K562 (cell line): Measurements from ENCODE around the gene LRRC1. TPM values are rescaled to one million over a fixed set of nuclear protein-coding genes. Genes with fewer than 3 reads are reported as not detected.

ENCODE experiments used
- ATAC-seq: fragments of 200-7000 bp; cut with Tn5 transposase; 3 replicates; pipeline ENCODE4 v1.9.1; 2020; ENCODE audit warnings: moderate library complexity
- BruUV-seq: library from RNA; stranded (reverse); fragments of 400-500 nt; replicated peaks from 2 replicates; lab custom pipeline; 2021; lab: Mats Ljungman, UMichigan
- CTCF ChIA-PET: fragments of 300-600 bp; formaldehyde crosslinking; extraction: SDS; loops from one replicate; lab custom pipeline; 2021; ENCODE audit warnings: low intra/inter-chr PET ratio; lab: Yijun Ruan, JAX
- POLR2A ChIA-PET: fragments of 300-600, 350-650 bp; sonication (Branson Sonifier 250); formaldehyde crosslinking; extraction: SDS; loops from one replicate; lab custom pipeline; 2021; ENCODE audit warnings: antibody characterized with exemption, inconsistent platforms; lab: Yijun Ruan, JAX
- DNase-seq, 4 experiments: peaks; one replicate each; pipeline versions ENCODE4 v3.0.0 to v3.0.0-alpha.2; 2011 to 2018; ENCODE audit warnings: low spot score in 3 of 4, mixed read lengths in 3 of 4; ENCODE audit errors: extremely low read depth in 1 of 4
- FAIRE-seq: peaks from 2 replicates; lab custom pipeline; 2011; peaks lifted over from hg19 to GRCh38; lab: Jason Lieb, UNC
- H2AFZ ChIP-seq: 2 replicates; pipeline ENCODE4 v1.6.0; 2011; ENCODE audit warnings: low read depth, low read length, control low read depth, inconsistent platforms
- H3K27ac ChIP-seq: fragments of 200-600 bp; 3 replicates; pipeline ENCODE4 v1.8.0; 2011; ENCODE audit warnings: low read depth, mild to moderate bottlenecking, control low read depth, inconsistent platforms, low read length, moderate library complexity, mixed read lengths; ENCODE audit errors: extremely low read depth
- H3K27me3 ChIP-seq, 2 experiments: fragments of 300-600 bp in 1 of 2; 2 replicates in 1 of 2; 3 replicates in 1 of 2; pipeline versions ENCODE4 v1.6.0 to v1.8.0; 2011; ENCODE audit warnings: inconsistent platforms in 2 of 2, low read length in 2 of 2, mild to moderate bottlenecking in 1 of 2, mixed read lengths in 1 of 2, moderate library complexity in 1 of 2; ENCODE audit not compliant: control insufficient read depth in 2 of 2, insufficient read depth in 2 of 2
- H3K36me3 ChIP-seq: fragments of 300-600 bp; 3 replicates; pipeline ENCODE4 v1.8.0; 2011; ENCODE audit warnings: mild to moderate bottlenecking, low read length, inconsistent platforms; ENCODE audit not compliant: control insufficient read depth, insufficient read depth
- H3K4me1 ChIP-seq, 2 experiments: fragments of 200-600 bp in 1 of 2; replicated peaks in 1 of 2; 2 replicates in 1 of 2; 3 replicates in 1 of 2; pipeline versions ENCODE4 v1.5.1 to v1.8.0; 2011; ENCODE audit warnings: inconsistent platforms in 2 of 2, low read length in 2 of 2, mild to moderate bottlenecking in 1 of 2, mixed read lengths in 1 of 2, moderate library complexity in 1 of 2; ENCODE audit not compliant: control insufficient read depth in 2 of 2, insufficient read depth in 2 of 2
- H3K4me2 ChIP-seq: 2 replicates; pipeline ENCODE4 v1.6.1; 2011; ENCODE audit warnings: low read length, control low read depth, inconsistent platforms, mixed read lengths; ENCODE audit not compliant: insufficient read depth
- H3K4me3 ChIP-seq: fragments of 200-600 bp; sonication (generic), shearing (Covaris generic); 2 replicates; pipeline ENCODE4 v1.5.1; 2016; ENCODE audit warnings: control low read depth, inconsistent platforms
- H3K79me2 ChIP-seq: fragments of 200-600 bp; 3 replicates; pipeline ENCODE4 v1.8.0; 2011; ENCODE audit warnings: low read length, inconsistent platforms; ENCODE audit not compliant: control insufficient read depth, insufficient read depth
- H3K9ac ChIP-seq, 2 experiments: 2 replicates each; pipeline versions ENCODE4 v1.6.0 to v1.6.1; 2011; ENCODE audit warnings: low read depth in 2 of 2, low read length in 2 of 2, control low read depth in 1 of 2, inconsistent platforms in 1 of 2, mild to moderate bottlenecking in 1 of 2, mixed read lengths in 1 of 2; ENCODE audit not compliant: insufficient read depth in 1 of 2
- H3K9me1 ChIP-seq: one replicate; pipeline ENCODE4 v1.6.0; 2011; ENCODE audit warnings: inconsistent platforms, mild to moderate bottlenecking, low read length, moderate library complexity; ENCODE audit not compliant: control insufficient read depth, insufficient read depth
- H3K9me3 ChIP-seq: replicated peaks from 2 replicates; pipeline ENCODE4 v1.5.1; 2011; ENCODE audit warnings: low read depth, low read length, inconsistent platforms; ENCODE audit not compliant: control insufficient read depth, insufficient read depth
- H4K20me1 ChIP-seq: replicated peaks from 2 replicates; pipeline ENCODE4 v1.6.1; 2011; ENCODE audit warnings: low read length, inconsistent platforms, mixed read lengths; ENCODE audit not compliant: control insufficient read depth, insufficient read depth
- CBX8 ChIP-seq: fragments of 200-600 bp; sonication (generic); IDR thresholded peaks from 2 replicates; pipeline ENCODE4 v1.6.1; 2012; ENCODE audit warnings: borderline replicate concordance, mixed run types, low read depth, mild to moderate bottlenecking, moderate library complexity, mixed read lengths, low read length, control low read depth, inconsistent platforms; ENCODE audit not compliant: poor library complexity, severe bottlenecking; ENCODE audit errors: extremely low read depth
- CHD4 ChIP-seq: fragments of 200-600 bp; sonication (generic); IDR thresholded peaks from 3 replicates; pipeline ENCODE4 v1.6.1; 2012; ENCODE audit warnings: low read depth, mild to moderate bottlenecking, mixed read lengths, low read length, inconsistent platforms; ENCODE audit not compliant: insufficient read depth, insufficient replicate concordance, poor library complexity, severe bottlenecking
- HNRNPL ChIP-seq: fragments of 200-400 bp; formaldehyde crosslinking; IDR thresholded peaks from 2 replicates; pipeline ENCODE4 v1.6.1; 2017; ENCODE audit warnings: low read depth, mild to moderate bottlenecking, low read length
- ILK ChIP-seq: fragments of 450-650 bp; IDR thresholded peaks from 2 replicates; pipeline ENCODE4 v1.6.1; 2016; ENCODE audit warnings: missing genetic modification characterization, low read depth, mild to moderate bottlenecking, missing compliant biosample characterization, moderate library complexity, borderline replicate concordance
- JUN ChIP-seq, 2 experiments: sonication (generic) in 1 of 2; formaldehyde crosslinking in 1 of 2; IDR thresholded peaks; 2 replicates each; pipeline versions ENCODE4 v1.6.1 to v1.8.0; 2012 to 2022; ENCODE audit warnings: borderline replicate concordance in 2 of 2, mild to moderate bottlenecking in 2 of 2, improper control_type of control experiment in 1 of 2, low read depth in 1 of 2, low read length in 1 of 2, missing genetic modification reagents in 1 of 2
- MGA ChIP-seq: fragments of 450-650 bp; IDR thresholded peaks from 2 replicates; pipeline ENCODE4 v1.6.1; 2016; ENCODE audit warnings: mild to moderate bottlenecking, moderate library complexity
- PTBP1 ChIP-seq: fragments of 200-400 bp; formaldehyde crosslinking; IDR thresholded peaks from 2 replicates; pipeline ENCODE4 v1.6.1; 2017; ENCODE audit warnings: low read depth, low read length
- ZKSCAN3 ChIP-seq: fragments of 250-450 bp; sonication (Bioruptor Pico); IDR thresholded peaks from 2 replicates; pipeline ENCODE4 v1.4.0; 2020
- ZNF133 ChIP-seq: fragments of 250-450 bp; sonication (Bioruptor Pico); IDR thresholded peaks from 2 replicates; pipeline ENCODE4 v1.4.0; 2020; ENCODE audit warnings: mild to moderate bottlenecking
- WGBS: fragments of 100-300 bp; shearing (Covaris generic); methylation state at CpG from one replicate; pipeline ENCODE4 v1.1.6; 2016; ENCODE audit warnings: low coverage, mixed read lengths; ENCODE audit not compliant: insufficient coverage; ENCODE audit errors: missing lambda C conversion rate; 5-methylcytosine and 5-hydroxymethylcytosine counted together
- in situ Hi-C: fragments of 300-500 bp; cut with MboI; formaldehyde crosslinking; loops from 4 replicates; pipeline ENCODE4 v1.15.0; 2018; ENCODE audit warnings: inconsistent platforms, mixed read lengths
- intact Hi-C: fragments of 100-400 bp; cut with micrococcal nuclease; formaldehyde crosslinking; loops from 2 replicates; pipeline ENCODE4 v1.14.2; 2022
- polyA plus RNA-seq, 8 experiments: library from polyadenylated mRNA; depleted of rRNA in 4 of 8; stranded (reverse) in 5 of 8; unstranded in 3 of 8; fragments of >200 nt; fragmentation: Nextera tagmentation in 2 of 8; fragmentation: Illumina TruSeq in 1 of 8; extraction: Ambion mirVana in 2 of 8; extraction: Trizol in 1 of 8; gene quantifications; 2 replicates each; pipeline versions ENCODE4 v1.2.1 to v1.2.3, GENCODE V29; 2011 to 2014; ENCODE audit warnings: inconsistent platforms in 1 of 8, missing spikeins in 1 of 8
- total RNA-seq, 7 experiments: library from RNA; depleted of rRNA in 6 of 7; stranded (reverse); fragments of >200 nt in 6 of 7; fragmentation: Illumina TruSeq in 2 of 7; extraction: Trizol in 2 of 7; gene quantifications; 2 replicates each; pipeline versions ENCODE4 v1.2.1 to v1.2.3, GENCODE V29; 2011 to 2021; ENCODE audit warnings: low replicate concordance in 1 of 7

LRRC1 gene
- total and polyA plus RNA-seq, 9 of the 15 experiments (the other 6 are each of a cell fraction or from before 2014, with no cell fraction given): not detected

GRCh38 chr6:53918854-53919510 lies 124.2 kb downstream of the LRRC1 start:
- H3K27ac ChIP-seq: no peak overlapping the region
- 0% methylated on average over 3 of the region's 3 CpGs for WGBS
- H3K9me3 ChIP-seq: no peaks in the 10 kb centered on the region
- H3K36me3 ChIP-seq: no peaks in the 10 kb centered on the region
- BruUV-seq: no TSS peak
- ATAC-seq: no peak
- no peak for FAIRE-seq
- no peak overlapping the region for H3K9ac ChIP-seq
- H3K4me1 ChIP-seq: no peaks in the 10 kb centered on the region
- DNase-seq: no peak
- in situ Hi-C loops (no loop called here), intact Hi-C loops (no loop called here)
- H2AFZ ChIP-seq: no peak overlapping the region
- no peaks in the 10 kb centered on the region for H4K20me1 ChIP-seq
- H3K27me3 ChIP-seq: no peaks in the 10 kb centered on the region
- no peaks in the 10 kb centered on the region for H3K79me2 ChIP-seq
- no peak overlapping the region for H3K4me2 ChIP-seq
- ChIA-PET CTCF (no interaction called here), POLR2A (no interaction called here)
- no peak for TF ChIP-seq ILK (tag)
- TF ChIP-seq JUN (IDR thresholded peaks at IDR 0.05; ENCODE audit: borderline replicate concordance, low read depth, low read length): no peak
- TF ChIP-seq JUN (CRISPR knock-in tag; IDR thresholded peaks at IDR 0.05; ENCODE audit: borderline replicate concordance): no peak
- no peak for TF ChIP-seq MGA
- TF ChIP-seq ZKSCAN3 (CRISPR knock-in tag): no peak
- no peak for TF ChIP-seq ZNF133 (CRISPR knock-in tag)
- TF ChIP-seq CBX8: no peak
- TF ChIP-seq HNRNPL: no peak
- TF ChIP-seq CHD4: no peak
- TF ChIP-seq PTBP1: no peak
- no peaks in the 10 kb centered on the region for H3K9me1 ChIP-seq
- no peak overlapping the region for H3K4me3 ChIP-seq
